Right lung (tissue), 5 donors: ENCODE results near the gene JADE3. TPM values are rescaled to one million over a fixed set of nuclear protein-coding genes. Genes with fewer than 3 reads are reported as not detected.
"Not testable (repeated sequence)": the region's sequence is repeated elsewhere in the genome, so short reads cannot be mapped to it uniquely, and the experiment has no call there.

Experiments used
- DNase-seq, 2 donors: peaks; one replicate each; pipeline ENCODE4 v3.0.0-alpha.2; 2013
- polyA plus RNA-seq, 5 donors: library from polyadenylated mRNA; unstranded; fragments of 120-200 nt; gene quantifications; one replicate each; pipeline versions ENCODE4 v1.2.1 to v1.2.3, GENCODE V29; 2013; ENCODE audit warnings: inconsistent platforms in 1 of 5, low replicate concordance in 1 of 5; ENCODE audit not compliant: insufficient read length in 5 of 5, insufficient read depth in 1 of 5

JADE3 gene
- polyA plus RNA-seq, 5 donors = 11.4 to 17.9 (median 14.9) TPM

DNA sequence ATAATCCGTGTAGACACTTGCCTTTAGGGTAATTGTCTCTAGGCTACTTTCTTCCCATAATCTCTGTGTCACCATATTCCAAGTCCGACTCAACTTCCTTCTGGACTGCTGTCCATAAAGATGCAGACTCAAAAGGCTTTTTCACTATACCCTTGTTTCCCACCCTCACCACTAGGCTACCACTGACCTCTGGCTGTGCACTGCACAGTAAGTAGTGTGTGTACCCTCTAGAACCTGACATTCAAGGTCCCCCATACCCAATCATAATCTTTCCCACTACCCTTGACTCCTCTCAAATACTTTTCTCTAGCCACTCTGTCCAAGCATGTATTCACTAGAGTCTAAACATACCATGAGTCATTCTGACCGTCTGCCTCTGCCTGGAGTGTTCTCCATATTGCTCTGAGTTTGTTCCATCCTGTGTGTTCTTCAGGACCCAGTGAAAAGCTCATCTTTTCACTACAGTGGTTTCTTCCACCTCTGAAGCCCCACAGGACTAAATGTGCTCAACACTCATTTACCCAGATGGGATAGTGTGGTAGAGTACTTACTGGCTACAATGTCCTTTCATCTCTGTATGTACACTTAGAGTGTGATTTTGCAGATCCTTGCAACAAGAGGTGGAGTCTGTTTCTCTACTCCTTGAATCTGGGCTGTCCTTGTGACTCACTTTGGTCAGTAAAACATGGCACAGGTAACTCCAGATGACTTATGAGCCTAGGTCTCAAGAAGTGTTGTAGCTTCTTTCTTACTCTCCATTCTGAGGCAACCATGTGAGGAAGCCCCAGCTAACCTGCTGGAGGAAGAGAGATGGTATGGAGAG, 17.4 kb downstream of the JADE3 start:
- DNase-seq = no peak

- DNase-seq = no peak
Measured at GRCh38 chrX:46935295-46935694, 23.1 kb downstream of the JADE3 start.

DNA sequence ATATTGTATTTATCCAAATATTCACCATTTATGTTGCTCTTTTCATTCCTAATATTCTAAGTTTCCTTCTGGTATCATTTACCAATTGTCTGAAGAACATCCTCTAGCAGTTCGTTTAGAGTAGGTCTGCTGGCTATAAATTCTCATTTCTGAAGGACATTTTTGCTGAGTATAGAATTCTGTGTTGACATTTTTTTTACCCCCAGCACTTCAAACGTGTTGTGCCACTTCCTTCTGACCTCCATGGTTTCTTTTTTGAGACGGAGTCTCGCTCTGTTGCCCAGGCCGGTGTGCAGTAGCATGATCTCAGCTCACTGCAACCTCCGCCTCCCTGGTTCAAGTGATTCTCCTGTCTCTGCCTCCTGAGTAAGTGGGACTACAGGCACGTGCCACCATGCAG, 26.4 kb downstream of the JADE3 start:
- no peak for DNase-seq

DNA sequence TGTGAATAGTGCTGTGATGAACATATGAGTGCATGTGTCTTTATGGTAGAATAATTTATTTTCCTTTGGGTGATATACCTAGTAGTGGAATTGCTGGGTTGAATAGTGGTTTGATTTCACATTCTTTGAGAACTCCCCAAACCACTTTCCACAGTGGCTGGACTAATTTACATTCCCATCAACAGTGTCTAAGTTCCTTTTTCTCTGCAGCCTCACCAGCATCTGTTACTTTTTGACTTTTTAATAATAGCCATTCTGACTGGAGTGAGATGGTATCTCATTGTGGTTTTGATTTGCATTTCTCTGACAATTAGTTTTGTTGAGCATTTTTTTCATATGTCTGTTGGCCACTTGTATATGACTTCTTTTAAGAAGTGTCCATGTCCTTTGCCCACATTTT, 29.1 kb downstream of the JADE3 start:
- no peak for DNase-seq

DNA sequence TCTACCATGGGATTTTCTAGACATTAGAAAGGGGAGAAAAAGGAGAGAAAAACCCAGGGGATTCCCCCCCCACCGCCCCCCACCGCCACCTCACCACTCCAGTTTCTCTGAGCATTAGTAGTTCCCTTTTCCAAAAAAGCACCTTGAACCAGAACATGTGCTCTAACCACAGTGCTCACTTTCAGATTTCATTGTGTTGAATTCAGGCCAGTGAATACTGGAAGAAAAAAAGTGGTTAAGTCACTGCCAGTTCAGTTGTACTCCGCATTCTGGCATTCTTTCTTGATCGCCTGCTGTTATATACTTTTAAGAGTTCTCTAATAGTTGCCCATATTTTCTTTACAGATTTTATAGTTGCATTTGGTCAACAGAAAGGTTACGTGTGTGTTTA, 40.9 kb downstream of the JADE3 start:
- no peak for DNase-seq

- no peak for DNase-seq
Measured at GRCh38 chrX:46953597-46953996, 41.4 kb downstream of the JADE3 start.

DNA sequence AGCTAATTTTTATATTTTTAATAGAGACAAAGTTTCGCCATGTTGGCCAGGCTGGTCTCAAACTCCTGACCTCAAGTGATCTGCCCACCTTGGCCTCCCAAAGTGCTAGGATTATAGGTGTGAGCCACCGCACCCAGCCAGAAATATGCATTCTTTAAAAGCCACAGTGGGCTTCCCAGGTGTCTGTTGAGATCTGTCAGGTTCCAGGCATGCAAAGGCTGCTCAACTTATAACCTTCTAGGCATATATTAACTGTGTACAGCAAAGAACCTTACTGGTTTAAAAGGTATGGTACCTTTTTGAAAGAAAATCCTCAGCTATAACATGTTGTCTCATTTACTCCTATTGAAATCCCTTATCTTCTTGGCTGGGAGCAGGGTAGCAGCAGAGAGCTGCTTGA, 42.5 kb downstream of the JADE3 start:
- DNase-seq = no peak

GRCh38 chrX:46956589-46956988, 44.4 kb downstream of the JADE3 start:
- not testable (repeated sequence) for DNase-seq

GRCh38 chrX:46957297-46957696, 45.1 kb downstream of the JADE3 start:
- DNase-seq = no peak

- DNase-seq = no peak
Measured at GRCh38 chrX:46959101-46959500, 46.9 kb downstream of the JADE3 start.

GRCh38 chrX:46959985-46960700, 47.9 kb downstream of the JADE3 start:
- no peak for DNase-seq

DNA sequence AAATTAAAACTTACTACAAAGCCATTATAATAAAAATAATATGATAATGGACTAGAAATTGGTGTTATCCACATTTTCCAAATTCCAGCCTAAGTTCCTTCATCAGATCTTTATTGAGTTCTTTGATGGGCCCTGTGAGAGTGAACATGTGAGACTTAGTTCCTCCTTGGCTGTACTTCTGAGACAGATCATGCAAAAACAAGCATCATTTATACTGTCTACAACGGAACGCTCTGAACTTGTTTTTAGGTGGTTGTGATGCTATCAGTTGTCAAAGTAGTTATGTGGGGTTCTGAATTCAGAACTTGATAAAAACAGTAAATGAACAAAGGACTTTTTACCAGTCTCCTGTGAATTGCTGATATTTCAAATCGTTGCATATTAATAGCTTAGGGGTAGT, 48.9 kb downstream of the JADE3 start:
- DNase-seq = no peak

- DNase-seq = no peak
Measured at GRCh38 chrX:46961574-46962283, 49.5 kb downstream of the JADE3 start.

- no peak for DNase-seq
Measured at GRCh38 chrX:46965125-46965758, 53.0 kb downstream of the JADE3 start.

DNA sequence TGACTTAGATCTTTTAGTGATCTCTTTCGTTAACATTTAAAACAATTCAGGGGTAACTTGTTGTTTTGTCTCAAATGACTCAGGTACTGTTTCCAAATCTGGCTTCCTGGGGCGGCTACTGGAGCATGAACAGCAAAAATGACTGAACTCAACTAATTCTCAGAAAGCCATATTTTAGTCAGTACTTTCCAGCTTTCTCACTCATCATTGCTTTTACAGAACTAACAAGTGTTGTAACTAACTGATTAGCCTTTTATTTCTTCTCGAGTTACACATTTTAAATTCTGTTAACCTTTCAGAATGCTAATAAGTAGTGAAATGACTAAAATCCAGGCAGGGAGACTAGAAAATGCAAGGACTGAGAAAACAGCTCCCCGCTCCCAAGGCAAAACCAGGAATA, 55.3 kb downstream of the JADE3 start:
- no peak for DNase-seq

DNA sequence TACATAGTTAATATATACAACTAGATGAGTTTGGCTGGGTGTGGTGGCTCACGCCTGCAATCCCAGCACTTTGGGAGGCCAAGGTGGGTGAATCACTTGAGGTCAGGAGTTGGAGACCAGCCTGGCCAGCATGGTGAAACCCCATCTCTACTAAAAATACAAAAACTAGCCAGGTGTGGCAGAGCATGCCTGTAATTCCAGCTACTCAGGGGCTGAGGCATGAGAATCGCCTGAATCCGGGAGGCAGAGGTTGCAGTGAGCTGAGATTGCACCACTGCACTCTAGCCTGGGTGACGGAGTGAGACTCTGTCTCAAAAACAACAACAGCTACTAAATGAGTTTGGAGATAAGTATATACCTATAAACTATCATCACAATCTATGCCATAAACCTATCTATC, 64.8 kb downstream of the JADE3 start:
- DNase-seq = not testable (repeated sequence)

- no peak for DNase-seq
Measured at GRCh38 chrX:46978341-46979291, 66.4 kb downstream of the JADE3 start.

DNA sequence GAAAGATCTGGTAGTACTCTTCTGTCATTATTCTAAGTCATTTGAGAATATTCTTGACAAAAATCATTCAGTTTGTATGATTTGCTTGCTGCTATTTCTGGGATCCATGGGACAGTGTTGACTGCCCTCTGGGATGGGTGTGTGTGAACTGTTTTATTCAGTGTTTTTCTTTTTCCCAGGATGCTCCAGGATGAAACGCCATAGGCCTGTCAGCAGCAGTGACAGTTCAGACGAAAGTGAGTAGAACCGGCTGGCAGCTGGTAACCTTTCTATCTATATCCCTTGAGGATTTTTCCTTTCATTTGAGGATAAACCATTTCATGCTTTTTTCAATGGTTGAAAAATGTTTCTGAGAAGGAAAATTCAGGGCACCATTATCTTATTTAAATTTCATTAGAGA, 72.5 kb downstream of the JADE3 start:
- DNase-seq = no peak

- DNase-seq = no peak
Measured at GRCh38 chrX:46989548-46989947, 77.3 kb downstream of the JADE3 start.

- no peak for DNase-seq
Measured at GRCh38 chrX:46991664-46992063, 79.4 kb downstream of the JADE3 start.

GRCh38 chrX:46992070-46992469, 79.8 kb downstream of the JADE3 start:
- DNase-seq = no peak
